K562 (cell line): ENCODE data around the gene PIGL.
"Not testable (repeated sequence)": the region's sequence is repeated elsewhere in the genome, so short reads cannot be mapped to it uniquely, and the experiment has no call there.

Experiments used
- AFF4 ChIP-seq: sonication (generic); formaldehyde crosslinking; IDR thresholded peaks from 2 replicates; pipeline ENCODE4 v1.8.0; 2023; ENCODE audit warnings: mild to moderate bottlenecking, missing genetic modification reagents
- NFE2L1 ChIP-seq: fragments of 450-650 bp; IDR thresholded peaks from 2 replicates; pipeline ENCODE4 v1.6.1; 2016; ENCODE audit warnings: missing genetic modification characterization, low read depth, mild to moderate bottlenecking, missing compliant biosample characterization, moderate library complexity, borderline replicate concordance
- POLR2A ChIP-seq: fragments of 450-650 bp; conservative IDR thresholded peaks from 2 replicates; pipeline ENCODE4 v1.6.1; 2016
- RBBP5 ChIP-seq: fragments of 200-600 bp; sonication (generic); IDR thresholded peaks from 2 replicates; pipeline ENCODE4 v1.6.1; 2012; ENCODE audit warnings: borderline replicate concordance, mild to moderate bottlenecking, low read length, control low read depth, inconsistent platforms; ENCODE audit not compliant: insufficient read depth, poor library complexity, severe bottlenecking
- RFX5 ChIP-seq: IDR thresholded peaks from 2 replicates; pipeline ENCODE4 v1.6.1; 2011; ENCODE audit warnings: low read depth, mild to moderate bottlenecking, improper control_type of control experiment, low read length
- SAP30 ChIP-seq: fragments of 200-600 bp; sonication (generic); IDR thresholded peaks from 2 replicates; pipeline ENCODE4 v1.6.1; 2012; ENCODE audit warnings: borderline replicate concordance, low read depth, mild to moderate bottlenecking, moderate library complexity, low read length, control low read depth, inconsistent platforms; ENCODE audit not compliant: insufficient read depth, poor library complexity, severe bottlenecking
- SMAD4 ChIP-seq: fragments of 250-450 bp; sonication (Bioruptor Pico); conservative IDR thresholded peaks from 2 replicates; pipeline ENCODE4 v1.8.0; 2021; ENCODE audit warnings: inconsistent platforms, mild to moderate bottlenecking, moderate library complexity
- ZNF444 ChIP-seq: fragments of 250-450 bp; sonication (Bioruptor Pico); IDR thresholded peaks from 2 replicates; pipeline ENCODE4 v1.4.0; 2020; ENCODE audit warnings: mild to moderate bottlenecking, moderate library complexity
- TF ChIP-seq, protein P1 (sequence below): sonication (generic); formaldehyde crosslinking; IDR thresholded peaks from 2 replicates; pipeline ENCODE4 v1.8.1; 2023; ENCODE audit warnings: mild to moderate bottlenecking, missing genetic modification reagents, moderate library complexity

- not testable (repeated sequence) for TF ChIP-seq SMAD4 (CRISPR knock-in tag); SAP30; NFE2L1 (tag); RFX5; AFF4 (CRISPR knock-in tag); RBBP5; ZNF444 (CRISPR knock-in tag); POLR2A
- TF ChIP-seq, protein P1, sequence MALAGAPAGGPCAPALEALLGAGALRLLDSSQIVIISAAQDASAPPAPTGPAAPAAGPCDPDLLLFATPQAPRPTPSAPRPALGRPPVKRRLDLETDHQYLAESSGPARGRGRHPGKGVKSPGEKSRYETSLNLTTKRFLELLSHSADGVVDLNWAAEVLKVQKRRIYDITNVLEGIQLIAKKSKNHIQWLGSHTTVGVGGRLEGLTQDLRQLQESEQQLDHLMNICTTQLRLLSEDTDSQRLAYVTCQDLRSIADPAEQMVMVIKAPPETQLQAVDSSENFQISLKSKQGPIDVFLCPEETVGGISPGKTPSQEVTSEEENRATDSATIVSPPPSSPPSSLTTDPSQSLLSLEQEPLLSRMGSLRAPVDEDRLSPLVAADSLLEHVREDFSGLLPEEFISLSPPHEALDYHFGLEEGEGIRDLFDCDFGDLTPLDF (CRISPR knock-in tag), result not testable (repeated sequence)
Measured at GRCh38 chr17:16296072-16296471, 79.1 kb downstream of the PIGL start.
